HCT116 (cell line): ENCODE measurements around the gene SH3PXD2A. TPM values are rescaled to one million over a fixed set of nuclear protein-coding genes. Genes with fewer than 3 reads are reported as not detected.

Experiments
- ATAC-seq: fragments of 200-7000 bp; cut with Tn5 transposase; 2 replicates; pipeline ENCODE4 v1.9.1; 2020; ENCODE audit warnings: mild to moderate bottlenecking, moderate library complexity
- BruUV-seq: library from RNA; stranded (reverse); fragments of 400-500 nt; replicated peaks from 2 replicates; lab custom pipeline; 2021; lab: Mats Ljungman, UMichigan
- CTCF ChIA-PET: fragments of 300-600 bp; sonication (Branson Sonifier 250); formaldehyde crosslinking; loops from one replicate; lab custom pipeline; 2021; ENCODE audit warnings: antibody characterized with exemption; lab: Charles Lee
- POLR2A ChIA-PET: fragments of 300-600, 350-600 bp; sonication (Branson Sonifier 250); formaldehyde crosslinking; loops from one replicate; lab custom pipeline; 2021; ENCODE audit warnings: antibody characterized with exemption; lab: Charles Lee
- RAD21 ChIA-PET, 2 experiments: fragments of 300-600 bp; sonication (Branson Sonifier 250); formaldehyde crosslinking; loops; one replicate each; lab custom pipeline; 2023; ENCODE audit warnings: low total read pairs in 2 of 2; ENCODE audit not compliant: uncharacterized antibody in 2 of 2, unreplicated experiment in 2 of 2, low non-redundant PET in 1 of 2; lab: Charles Lee
- DNase-seq: peaks from one replicate; pipeline ENCODE4 v3.0.0-alpha.2; 2010; ENCODE audit warnings: low read depth, low spot score
- H2AFZ ChIP-seq: fragments of 200-600 bp; shearing (Covaris generic), sonication (generic); 2 replicates; pipeline ENCODE4 v1.6.1; 2017; ENCODE audit warnings: low read depth, mixed run types, mixed read lengths, antibody characterized with exemption, low read length; ENCODE audit not compliant: poor library complexity, severe bottlenecking
- H3K27ac ChIP-seq: 2 replicates; pipeline ENCODE4 v1.5.1; 2012; ENCODE audit warnings: low read depth, low read length
- H3K27me3 ChIP-seq: fragments of 200-600 bp; sonication (generic); 2 replicates; pipeline ENCODE4 v1.6.1; 2016; ENCODE audit warnings: mixed run types, low read length, mixed read lengths; ENCODE audit not compliant: insufficient read depth
- H3K36me3 ChIP-seq, 2 experiments: fragments of 200-500 bp in 1 of 2; fragments of 200-600 bp in 1 of 2; sonication (Bioruptor generic) in 1 of 2; sonication (generic) in 1 of 2; 2 replicates each; pipeline versions ENCODE4 v1.5.1 to v1.6.1; 2014 to 2016; ENCODE audit warnings: low read length in 2 of 2, inconsistent platforms in 1 of 2, mixed read lengths in 1 of 2, mixed run types in 1 of 2; ENCODE audit not compliant: insufficient read depth in 2 of 2, control insufficient read depth in 1 of 2
- H3K4me1 ChIP-seq, 2 experiments: fragments of 200-600 bp in 1 of 2; sonication (generic) in 1 of 2; 2 replicates each; pipeline versions ENCODE4 v1.5.1 to v1.6.1; 2012 to 2017; ENCODE audit warnings: low read length in 2 of 2, inconsistent platforms in 1 of 2, mild to moderate bottlenecking in 1 of 2, mixed read lengths in 1 of 2, mixed run types in 1 of 2, moderate library complexity in 1 of 2; ENCODE audit not compliant: insufficient read depth in 2 of 2, control insufficient read depth in 1 of 2
- H3K4me2 ChIP-seq: fragments of 200-600 bp; sonication (generic); 2 replicates; pipeline ENCODE4 v1.6.1; 2017; ENCODE audit warnings: mixed run types, low read length, mixed read lengths
- H3K4me3 ChIP-seq, 2 experiments: fragments of 200-600 bp in 1 of 2; sonication (generic) in 1 of 2; replicated peaks in 1 of 2; 2 replicates each; pipeline ENCODE4 v1.5.1; 2011 to 2016; ENCODE audit warnings: low read length in 2 of 2, control low read depth in 1 of 2, low read depth in 1 of 2, mild to moderate bottlenecking in 1 of 2, mixed read lengths in 1 of 2, mixed run types in 1 of 2
- H3K79me2 ChIP-seq: fragments of 200-600 bp; sonication (generic); 2 replicates; pipeline ENCODE4 v1.6.1; 2017; ENCODE audit warnings: mild to moderate bottlenecking, mixed run types, low read length, moderate library complexity, mixed read lengths; ENCODE audit not compliant: insufficient read depth
- H3K9ac ChIP-seq: fragments of 200-600 bp; sonication (generic); 2 replicates; pipeline ENCODE4 v1.6.1; 2016; ENCODE audit warnings: low read length, mixed read lengths
- H3K9me2 ChIP-seq: fragments of 200-600 bp; sonication (generic), shearing (Covaris generic); 2 replicates; pipeline ENCODE4 v1.6.1; 2017; ENCODE audit warnings: mixed run types, mild to moderate bottlenecking, moderate library complexity; ENCODE audit not compliant: insufficient read depth
- H3K9me3 ChIP-seq, 2 experiments: fragments of 200-500 bp in 1 of 2; fragments of 200-600 bp in 1 of 2; sonication (Bioruptor generic) in 1 of 2; sonication (generic) in 1 of 2; 2 replicates each; pipeline ENCODE4 v1.6.1; 2014 to 2017; ENCODE audit warnings: low read length in 2 of 2, mixed read lengths in 2 of 2, inconsistent platforms in 1 of 2, low read depth in 1 of 2, mild to moderate bottlenecking in 1 of 2, mixed run types in 1 of 2, moderate library complexity in 1 of 2; ENCODE audit not compliant: control insufficient read depth in 1 of 2, insufficient read depth in 1 of 2
- H4K20me1 ChIP-seq: fragments of 200-600 bp; sonication (generic), shearing (Covaris generic); 2 replicates; pipeline ENCODE4 v1.6.1; 2017; ENCODE audit warnings: mixed run types, mild to moderate bottlenecking, moderate library complexity; ENCODE audit not compliant: insufficient read depth
- EGR1 ChIP-seq: IDR thresholded peaks from 2 replicates; pipeline ENCODE4 v1.6.1; 2012; ENCODE audit warnings: low read depth
- EZH2 ChIP-seq: fragments of 200-600 bp; sonication (generic); IDR thresholded peaks from 2 replicates; pipeline ENCODE4 v1.6.1; 2017; ENCODE audit warnings: antibody characterized with exemption, mixed run types
- FOSL1 ChIP-seq: IDR thresholded peaks from 2 replicates; pipeline ENCODE4 v1.6.1; 2012; ENCODE audit warnings: low read depth
- JUND ChIP-seq: IDR thresholded peaks from 2 replicates; pipeline ENCODE4 v1.6.1; 2012
- POLR2AphosphoS5 ChIP-seq: IDR thresholded peaks from 2 replicates; pipeline ENCODE4 v1.6.1; 2011; ENCODE audit warnings: mild to moderate bottlenecking, low read depth, low read length, moderate library complexity
- SIN3A ChIP-seq: IDR thresholded peaks from 2 replicates; pipeline ENCODE4 v1.6.1; 2012; ENCODE audit warnings: low read depth
- SP1 ChIP-seq: IDR thresholded peaks from 2 replicates; pipeline ENCODE4 v1.6.1; 2012; ENCODE audit warnings: low read depth
- SRF ChIP-seq: IDR thresholded peaks from 2 replicates; pipeline ENCODE4 v1.6.1; 2012; ENCODE audit warnings: low read depth
- ZFX ChIP-seq: fragments of 450-650 bp; IDR thresholded peaks from 2 replicates; pipeline ENCODE4 v1.6.1; 2017
- intact Hi-C: fragments of 100-400 bp; cut with micrococcal nuclease; formaldehyde crosslinking; loops from 2 replicates; pipeline ENCODE4 v1.10.0; 2022
- total RNA-seq: library from RNA; stranded (reverse); gene quantifications from one replicate; pipeline ENCODE4 v1.2.1, GENCODE V29; 2021; ENCODE audit not compliant: unreplicated experiment
- TF ChIP-seq, protein P1 (sequence below): IDR thresholded peaks from 2 replicates; pipeline ENCODE4 v1.6.1; 2012; ENCODE audit warnings: low read depth

Gene SH3PXD2A
- total RNA-seq, 1 experiment from 2014 or later: 8.7 TPM

DNA sequence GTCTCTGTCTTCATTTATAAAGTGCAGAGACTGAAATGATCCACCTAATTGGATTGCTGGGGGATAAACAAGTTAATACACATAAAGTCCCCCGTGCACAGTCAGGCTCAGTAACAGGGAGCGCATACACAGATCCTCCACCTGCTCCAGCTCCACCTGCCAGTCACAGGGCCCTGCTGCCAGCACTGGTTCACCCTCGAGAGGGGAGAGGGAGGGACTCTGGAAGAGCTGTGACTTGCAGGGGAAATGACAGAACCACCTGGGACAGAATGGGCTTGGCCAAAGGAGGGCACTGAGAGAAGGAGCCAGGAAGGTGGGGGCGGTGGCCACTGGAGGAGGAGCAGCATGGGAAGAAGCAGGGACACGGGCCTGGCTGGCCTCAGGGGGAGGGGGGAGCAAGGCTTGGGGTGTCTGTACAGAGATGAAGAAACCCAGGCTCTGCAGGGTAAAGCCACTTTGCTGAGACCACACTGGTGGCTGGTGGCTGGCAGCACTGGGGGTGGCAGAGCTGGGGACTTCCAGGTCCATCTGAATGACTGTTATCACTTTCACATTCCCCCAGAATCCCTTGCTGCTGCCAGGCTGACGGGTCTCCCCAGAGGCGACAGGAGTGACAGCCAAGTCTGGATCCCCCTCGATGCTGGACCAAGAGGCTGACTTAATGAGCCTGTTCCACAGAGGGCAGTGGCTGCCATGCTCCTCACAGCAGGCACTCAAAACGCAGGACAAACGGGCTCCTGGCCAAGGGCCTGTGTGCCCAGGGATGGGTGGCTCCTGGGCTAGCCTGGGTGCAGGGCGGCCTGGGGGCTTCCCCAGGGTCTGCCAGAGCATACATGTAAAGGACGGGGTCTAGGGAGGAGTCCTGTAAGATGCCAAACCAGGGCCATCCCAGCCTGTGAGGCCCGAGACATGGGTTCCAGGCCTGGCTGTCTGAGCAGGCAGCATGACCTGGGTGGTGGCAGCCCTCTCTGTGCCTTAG lies 151.1 kb downstream of the SH3PXD2A start:
- no TSS peak for BruUV-seq
- H3K4me1 ChIP-seq: peaks cover 14 to 25% of the 10 kb centered on the region in 2 experiments; a peak in 3 of 4 replicates
- CTCF ChIA-PET: interaction anchor here (0.9 kb wide), 1 partner anchor 17 kb away, joined by 3 read pairs; no protein-coding TSS in a partner anchor

More for the DNA sequence above, 151.1 kb downstream of the SH3PXD2A start:
- no peak for TF ChIP-seq FOSL1
- TF ChIP-seq ZFX: no peak
- TF ChIP-seq EGR1: no peak
- TF ChIP-seq, protein P1, sequence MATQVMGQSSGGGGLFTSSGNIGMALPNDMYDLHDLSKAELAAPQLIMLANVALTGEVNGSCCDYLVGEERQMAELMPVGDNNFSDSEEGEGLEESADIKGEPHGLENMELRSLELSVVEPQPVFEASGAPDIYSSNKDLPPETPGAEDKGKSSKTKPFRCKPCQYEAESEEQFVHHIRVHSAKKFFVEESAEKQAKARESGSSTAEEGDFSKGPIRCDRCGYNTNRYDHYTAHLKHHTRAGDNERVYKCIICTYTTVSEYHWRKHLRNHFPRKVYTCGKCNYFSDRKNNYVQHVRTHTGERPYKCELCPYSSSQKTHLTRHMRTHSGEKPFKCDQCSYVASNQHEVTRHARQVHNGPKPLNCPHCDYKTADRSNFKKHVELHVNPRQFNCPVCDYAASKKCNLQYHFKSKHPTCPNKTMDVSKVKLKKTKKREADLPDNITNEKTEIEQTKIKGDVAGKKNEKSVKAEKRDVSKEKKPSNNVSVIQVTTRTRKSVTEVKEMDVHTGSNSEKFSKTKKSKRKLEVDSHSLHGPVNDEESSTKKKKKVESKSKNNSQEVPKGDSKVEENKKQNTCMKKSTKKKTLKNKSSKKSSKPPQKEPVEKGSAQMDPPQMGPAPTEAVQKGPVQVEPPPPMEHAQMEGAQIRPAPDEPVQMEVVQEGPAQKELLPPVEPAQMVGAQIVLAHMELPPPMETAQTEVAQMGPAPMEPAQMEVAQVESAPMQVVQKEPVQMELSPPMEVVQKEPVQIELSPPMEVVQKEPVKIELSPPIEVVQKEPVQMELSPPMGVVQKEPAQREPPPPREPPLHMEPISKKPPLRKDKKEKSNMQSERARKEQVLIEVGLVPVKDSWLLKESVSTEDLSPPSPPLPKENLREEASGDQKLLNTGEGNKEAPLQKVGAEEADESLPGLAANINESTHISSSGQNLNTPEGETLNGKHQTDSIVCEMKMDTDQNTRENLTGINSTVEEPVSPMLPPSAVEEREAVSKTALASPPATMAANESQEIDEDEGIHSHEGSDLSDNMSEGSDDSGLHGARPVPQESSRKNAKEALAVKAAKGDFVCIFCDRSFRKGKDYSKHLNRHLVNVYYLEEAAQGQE: no peak
- TF ChIP-seq SRF: no peak
- TF ChIP-seq JUND: no peak
- no peak for TF ChIP-seq POLR2AphosphoS5
- no peak for TF ChIP-seq SIN3A
- TF ChIP-seq SP1: no peak
- no peak for TF ChIP-seq EZH2
- TF ChIP-seq, all 23 proteins: peak for 0
- H3K4me2 ChIP-seq: no peak overlapping the region
- no peak overlapping the region for H2AFZ ChIP-seq
- no peaks in the 10 kb centered on the region for H3K9me2 ChIP-seq
- H3K9ac ChIP-seq: no peak overlapping the region
- no peaks in the 10 kb centered on the region for H3K79me2 ChIP-seq
- POLR2A ChIA-PET: interaction anchor here (0.9 kb wide), 1 partner anchor 113 kb away, joined by 3 read pairs; no protein-coding TSS in a partner anchor
- H3K27ac ChIP-seq: no peak overlapping the region
- RAD21 ChIA-PET: no interaction called here
- no peaks in the 10 kb centered on the region for H4K20me1 ChIP-seq
- H3K27me3 ChIP-seq: no peaks in the 10 kb centered on the region
- no peaks in the 10 kb centered on the region for H3K9me3 ChIP-seq
- H3K36me3 ChIP-seq: no peaks in the 10 kb centered on the region
- intact Hi-C loops: no loop called here
- no peak overlapping the region for H3K4me3 ChIP-seq
- DNase-seq (no peak), ATAC-seq (peak; percentile 16; the same call in 1 of the 2 replicates)
